Fibroblast of skin of right quadriceps (primary cell): ENCODE results near the gene TRAPPC2L.
"Not testable (repeated sequence)": the region's sequence is repeated elsewhere in the genome, so short reads cannot be mapped to it uniquely, and the experiment has no call there.

Source experiments
- DNase-seq: peaks from one replicate; pipeline ENCODE4 v3.0.0-alpha.2; 2013

TRAPPC2L gene

DNA sequence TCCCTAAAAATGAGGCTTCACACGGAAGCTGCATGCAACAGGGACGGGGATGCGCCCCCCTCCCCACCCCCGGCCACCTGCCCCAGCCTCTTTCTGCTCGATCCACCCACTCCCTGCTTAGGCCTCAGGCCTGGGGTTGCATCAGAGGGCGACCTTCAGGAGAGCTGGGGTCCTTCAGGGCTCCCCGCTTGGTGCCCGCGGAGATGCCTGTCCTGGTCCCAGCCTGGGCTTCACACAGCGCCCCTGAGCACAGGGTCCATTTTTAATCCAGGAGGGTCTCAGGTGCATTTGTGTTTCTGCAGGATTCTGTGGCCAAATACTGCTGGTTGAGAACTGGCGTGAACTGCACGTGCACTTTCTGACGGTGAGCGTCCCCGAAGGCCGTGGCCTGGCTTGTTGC, 37.8 kb upstream of the TRAPPC2L start:
- no peak for DNase-seq

DNA sequence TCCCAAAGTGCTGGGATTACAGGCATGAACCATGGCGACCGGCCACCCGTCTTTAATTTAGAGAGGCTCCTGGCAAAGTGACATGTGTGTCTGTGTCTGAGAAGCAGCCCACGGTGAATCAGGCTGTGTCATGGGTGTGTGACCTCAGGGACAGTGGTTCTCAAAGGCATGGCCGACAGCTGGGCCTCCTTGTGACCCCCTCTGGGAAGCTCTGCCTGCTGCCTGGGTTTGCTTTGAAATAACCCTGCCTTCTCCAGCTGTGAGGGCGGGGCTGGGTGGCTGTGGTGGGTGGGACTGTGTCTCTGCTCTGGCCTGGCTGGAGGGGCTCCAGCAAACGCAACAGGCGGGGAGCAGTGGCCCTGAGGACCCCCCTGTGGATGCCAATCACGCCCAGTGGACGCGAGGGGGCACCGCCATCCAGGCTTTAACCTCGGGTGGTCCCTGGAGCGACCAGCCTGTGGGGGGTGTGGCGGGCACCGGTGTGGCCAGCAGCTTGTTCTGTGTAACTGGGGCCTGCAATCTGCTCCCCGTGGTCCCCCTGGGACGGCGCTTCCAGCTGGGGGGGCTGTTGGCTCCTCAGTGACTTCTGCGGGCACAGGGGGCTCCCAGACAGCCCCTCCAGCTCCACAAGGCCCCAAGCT, 36.4 kb upstream of the TRAPPC2L start:
- DNase-seq = no peak

DNA sequence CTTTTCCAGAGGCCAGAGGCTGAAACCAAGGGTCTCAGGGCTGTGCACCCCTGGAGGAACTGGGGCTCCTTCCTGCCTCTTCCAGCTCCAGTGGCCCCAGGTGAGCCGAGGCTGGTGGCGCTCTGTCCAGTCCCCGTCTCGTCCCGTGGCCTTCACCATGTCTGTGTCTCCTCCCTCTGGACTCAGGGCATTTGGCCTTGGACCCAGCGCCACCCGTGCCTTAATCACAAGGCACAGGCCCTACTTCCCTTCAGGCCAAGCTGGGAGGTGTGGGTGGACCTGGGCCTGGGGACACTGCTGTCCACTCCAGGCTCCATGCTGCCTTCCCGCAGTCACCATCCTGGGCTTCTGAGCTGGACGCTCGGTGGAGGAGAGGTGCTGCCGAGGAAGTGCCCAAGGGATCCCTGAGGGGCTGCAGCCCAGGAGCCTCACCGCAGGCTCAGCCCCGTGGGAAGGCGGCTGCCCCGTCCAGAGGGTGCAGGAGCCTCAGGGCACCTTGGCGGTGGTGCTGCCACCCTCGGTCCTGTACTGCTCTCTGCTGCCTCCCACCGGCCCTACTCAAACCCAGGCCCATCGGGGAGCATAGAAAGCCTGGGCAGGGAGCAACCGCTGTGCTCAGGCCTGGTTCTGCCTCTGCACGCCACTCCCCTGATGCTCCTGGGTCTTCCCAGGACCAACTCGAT, 35.6 kb upstream of the TRAPPC2L start:
- DNase-seq = no peak

- DNase-seq = no peak
These were observed 34.5 kb upstream of the TRAPPC2L start for GRCh38 chr16:88822281-88823040.

GRCh38 chr16:88823646-88824045, 33.3 kb upstream of the TRAPPC2L start:
- not testable (repeated sequence) for DNase-seq

- no peak for DNase-seq
These were observed 32.5 kb upstream of the TRAPPC2L start for GRCh38 chr16:88824256-88825077.

DNA sequence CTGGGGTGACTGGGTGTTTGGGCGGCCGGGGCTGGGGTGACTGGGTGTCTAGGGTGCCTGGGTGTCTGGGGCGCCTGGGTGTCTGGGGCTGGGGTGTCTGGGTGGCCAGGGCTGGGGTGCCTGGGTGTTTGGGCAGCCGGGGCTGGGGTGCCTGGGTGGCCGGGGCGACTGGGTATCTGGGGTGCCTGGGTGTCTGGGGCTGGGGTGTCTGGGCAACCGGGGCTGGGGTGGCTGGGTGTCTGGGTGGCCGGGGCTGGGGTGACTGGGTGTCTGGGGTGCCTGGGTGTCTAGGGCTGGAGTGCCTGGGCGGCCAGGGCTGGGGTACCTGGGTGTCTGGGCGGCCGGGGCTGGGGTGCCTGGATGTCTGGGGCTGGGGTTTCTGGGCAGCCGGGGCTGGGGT, 31.8 kb upstream of the TRAPPC2L start:
- DNase-seq = no peak

DNA sequence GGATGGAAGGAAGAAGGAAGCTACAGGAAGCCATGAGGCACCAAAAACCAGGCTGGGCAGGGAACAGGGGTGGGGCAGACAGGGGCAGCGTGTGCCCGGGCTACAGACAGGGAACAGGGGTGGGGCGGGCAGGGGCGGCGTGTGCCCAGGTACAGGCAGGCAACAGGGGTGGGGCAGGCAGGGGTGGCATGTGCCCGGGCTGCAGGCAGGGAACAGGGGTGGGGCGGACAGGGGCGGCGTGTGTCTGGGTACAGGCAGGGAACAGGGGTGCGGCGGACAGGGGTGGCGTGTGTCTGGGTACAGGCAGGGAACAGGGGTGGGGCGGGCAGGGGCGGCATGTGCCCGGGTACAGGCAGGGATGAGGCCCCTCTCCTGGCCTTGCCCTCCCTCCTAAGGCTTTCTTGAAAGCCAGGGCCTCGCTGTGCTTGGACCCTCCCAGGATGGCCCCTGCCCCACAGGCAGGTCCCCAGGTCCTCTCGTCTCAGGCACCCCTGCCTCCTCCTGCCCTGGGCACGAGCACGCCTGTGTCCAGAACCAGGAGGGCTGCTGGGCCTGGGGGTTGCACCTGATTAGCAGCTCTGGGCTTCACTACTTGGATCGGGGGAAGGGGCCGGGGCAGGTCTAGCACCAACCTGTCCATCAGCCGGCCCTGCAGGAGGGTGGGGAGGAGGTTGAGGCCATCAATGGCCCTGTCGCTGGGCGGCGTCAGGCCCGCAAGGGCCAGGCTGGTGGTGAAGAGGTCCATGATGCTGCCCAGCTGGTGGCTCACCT, 30.7 kb upstream of the TRAPPC2L start:
- no peak for DNase-seq

DNA sequence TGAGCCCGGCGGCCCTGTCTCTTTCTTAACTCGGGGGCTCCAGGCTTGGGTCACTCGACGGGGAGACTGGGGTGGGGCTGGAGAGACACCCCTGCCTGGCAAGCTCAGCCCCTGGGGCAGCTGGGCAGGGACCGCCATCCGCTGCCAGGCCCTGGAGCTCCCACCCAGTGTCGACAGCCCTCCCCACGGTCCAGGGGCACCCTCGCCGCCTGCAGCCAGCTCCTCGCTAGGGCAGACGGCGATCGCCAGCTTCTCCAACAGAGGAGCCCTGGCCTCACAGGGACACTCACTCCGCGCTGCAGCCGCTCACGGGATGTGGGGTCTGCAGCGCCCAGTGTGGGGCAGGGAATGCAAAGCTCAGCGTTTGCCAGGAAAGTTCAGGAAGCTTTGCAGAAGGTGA, 29.2 kb upstream of the TRAPPC2L start:
- no peak for DNase-seq

- no peak for DNase-seq
These were observed 28.2 kb upstream of the TRAPPC2L start for GRCh38 chr16:88828711-88829110.

GRCh38 chr16:88830258-88830657, 26.7 kb upstream of the TRAPPC2L start:
- DNase-seq = no peak

- DNase-seq = no peak
These were observed 26.1 kb upstream of the TRAPPC2L start for GRCh38 chr16:88830783-88831182.

DNA sequence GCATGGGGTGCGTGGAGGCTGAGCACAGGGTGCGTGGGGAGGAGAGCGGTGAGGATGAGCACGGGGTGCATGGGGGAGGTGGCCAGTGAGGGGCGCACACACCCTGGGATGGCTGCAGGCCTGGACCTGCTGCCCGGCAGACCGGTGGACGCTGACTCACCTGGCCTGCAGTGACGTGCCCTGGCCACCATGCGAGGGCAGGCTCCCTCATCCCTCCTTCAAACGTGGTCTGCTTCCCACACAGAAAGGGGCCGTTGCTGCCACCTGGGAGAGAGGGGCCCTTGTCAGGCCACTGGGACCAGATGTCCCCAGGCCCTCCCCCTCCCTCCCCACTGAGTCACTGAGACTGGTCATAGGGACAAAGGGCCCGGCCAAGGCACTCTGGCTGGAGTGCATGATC, 25.1 kb upstream of the TRAPPC2L start:
- DNase-seq = no peak

DNA sequence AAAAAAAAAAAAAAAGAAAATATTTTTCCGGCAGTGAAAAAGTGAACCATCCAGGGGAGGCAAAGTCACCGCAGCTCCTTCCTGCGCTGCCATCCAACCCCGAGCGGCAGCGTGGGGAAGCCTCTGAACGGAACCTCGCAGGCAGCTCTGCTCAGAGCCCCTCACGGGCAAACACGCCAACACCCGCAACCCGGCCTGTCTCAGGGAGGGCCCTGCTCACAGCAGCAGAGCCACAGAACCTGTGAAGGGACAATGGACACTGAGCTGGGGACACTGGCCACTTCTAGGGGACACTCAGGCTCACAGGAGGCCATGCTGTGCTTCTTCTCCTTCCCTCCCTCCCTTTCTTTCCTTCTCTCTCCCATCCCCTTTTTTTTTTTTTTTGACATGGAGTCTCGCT, 23.8 kb upstream of the TRAPPC2L start:
- no peak for DNase-seq

DNA sequence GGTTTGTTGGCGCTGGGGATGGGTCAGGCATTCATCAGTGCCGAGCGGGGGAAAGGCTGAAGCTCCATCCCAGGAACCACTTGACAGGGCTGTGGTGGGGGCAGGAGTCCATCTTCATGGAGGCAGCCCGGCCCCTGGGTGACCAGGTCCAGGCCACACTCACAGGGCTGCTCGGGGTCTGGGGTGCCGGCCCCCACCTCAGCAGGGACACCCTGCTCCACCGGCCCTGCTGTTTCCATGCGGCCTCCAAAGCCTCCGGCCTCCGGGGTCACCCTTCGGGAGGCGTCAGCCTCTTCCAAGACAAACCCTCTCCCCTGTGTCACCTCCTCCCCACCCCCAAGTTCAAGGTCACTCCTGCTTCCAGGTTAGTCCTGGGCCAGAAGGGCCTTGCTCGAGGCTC, 22.3 kb upstream of the TRAPPC2L start:
- no peak for DNase-seq

DNA sequence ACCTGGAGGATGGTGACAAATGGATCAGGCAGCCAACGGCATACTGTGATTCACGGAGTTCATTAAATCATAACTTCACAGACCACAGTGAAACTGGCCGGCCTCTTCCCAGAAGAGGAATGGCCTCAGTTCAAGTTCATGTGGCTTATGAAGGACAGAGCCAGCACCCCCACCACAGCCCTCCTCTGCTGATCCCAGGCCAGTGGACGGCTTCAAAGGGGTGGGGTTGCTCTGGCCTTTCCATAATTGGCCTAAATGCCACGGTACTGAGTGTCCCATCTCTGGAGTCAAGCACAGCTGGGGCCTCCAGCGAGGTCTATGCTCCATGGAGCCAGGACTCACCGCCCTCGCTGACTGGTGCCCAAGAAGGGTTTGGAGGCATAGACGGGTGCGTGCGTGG, 21.5 kb upstream of the TRAPPC2L start:
- no peak for DNase-seq

DNA sequence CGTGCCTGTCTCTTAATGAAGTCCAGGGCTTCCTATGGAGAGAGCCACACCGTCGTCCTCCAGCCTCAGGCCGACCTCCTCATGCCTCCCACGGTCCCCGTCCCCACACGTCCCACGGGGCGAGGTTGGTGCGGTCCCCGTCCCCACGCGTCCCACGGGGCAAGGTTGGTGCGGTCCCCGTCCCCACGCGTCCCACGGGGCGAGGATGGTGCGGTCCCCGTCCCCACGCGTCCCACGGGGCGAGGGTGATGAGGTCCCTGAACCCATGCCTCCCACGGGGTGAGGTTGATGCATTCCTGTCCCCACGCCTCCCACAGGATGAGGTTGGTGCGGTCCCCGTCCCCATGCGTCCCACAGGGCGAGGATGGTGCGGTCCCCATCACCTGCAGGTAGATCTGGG, 21.1 kb upstream of the TRAPPC2L start:
- DNase-seq = no peak

DNA sequence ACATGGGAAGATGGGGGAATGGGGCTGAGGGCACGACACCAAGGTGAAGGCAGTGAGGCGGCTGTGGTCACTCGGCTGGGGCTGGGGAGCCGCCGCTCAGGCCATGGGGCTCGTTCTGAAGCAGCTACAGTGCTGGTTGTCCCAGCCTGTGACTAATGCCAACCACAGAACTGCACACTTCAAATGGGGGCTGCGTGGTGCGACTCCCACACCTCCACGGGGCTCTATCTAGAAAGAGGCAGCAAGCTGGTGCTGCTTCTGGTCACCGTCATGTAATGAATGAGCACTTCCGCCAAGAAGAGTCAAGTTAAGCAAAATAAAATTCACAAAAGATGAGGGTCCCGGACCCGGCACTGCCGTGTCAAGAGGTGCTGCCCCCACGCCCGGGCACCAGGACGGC, 20.1 kb upstream of the TRAPPC2L start:
- no peak for DNase-seq

GRCh38 chr16:88837806-88838205, 19.1 kb upstream of the TRAPPC2L start:
- DNase-seq = no peak

DNA sequence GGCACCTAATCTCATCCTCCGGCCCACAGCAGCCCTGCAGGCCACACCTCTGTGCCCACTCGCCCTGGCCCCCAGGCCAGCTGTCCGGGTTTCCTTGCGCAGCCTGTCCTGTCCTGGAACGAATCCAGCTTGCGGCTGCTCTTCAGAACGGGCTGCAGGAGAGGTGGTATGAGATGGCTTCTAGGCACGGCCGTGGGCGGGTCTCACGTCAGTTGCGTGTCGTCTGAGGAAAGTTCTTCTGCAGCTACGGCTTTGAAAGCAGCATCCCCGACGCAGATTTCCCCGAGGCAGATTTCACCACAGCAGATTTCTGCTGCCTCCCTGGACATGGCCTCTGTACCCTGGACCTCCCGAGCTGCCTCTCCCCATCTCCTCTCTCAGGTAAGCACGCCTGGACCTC, 18.4 kb upstream of the TRAPPC2L start:
- DNase-seq = no peak

DNA sequence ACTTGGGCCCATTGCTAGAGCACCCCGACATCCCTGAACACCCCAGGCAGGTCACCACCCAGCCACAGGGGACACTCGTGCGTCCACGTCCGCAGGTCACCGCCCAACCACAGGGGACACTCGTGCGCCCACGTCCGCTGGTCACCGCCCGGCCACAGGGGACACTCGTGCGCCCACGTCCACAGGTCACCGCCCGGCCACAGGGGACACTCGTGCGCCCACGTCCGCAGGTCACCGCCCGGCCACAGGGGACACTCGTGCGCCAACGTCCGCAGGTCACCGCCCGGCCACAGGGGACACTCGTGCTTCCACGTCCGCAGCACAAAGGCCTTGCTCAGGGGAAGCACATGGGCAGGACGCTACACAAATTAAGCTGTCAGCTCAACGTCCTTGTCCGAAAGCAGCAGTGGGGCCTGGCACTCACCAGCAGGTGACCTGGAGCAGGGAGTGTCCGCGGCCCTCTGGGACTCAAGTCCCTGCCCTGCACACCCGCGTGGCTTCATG, 17.8 kb upstream of the TRAPPC2L start:
- DNase-seq = no peak
